ENCODE data around the gene DHX58.
A peak's percentile ranks its signal among the peaks of the same experiment; 100 is the strongest.

Gene DHX58

GRCh38 chr17:42087736-42088705 lies 24.5 kb downstream of the DHX58 start:
- peak in 38 of 56 donors; percentile 3 to 68 (median 23) for DNase-seq

DNA sequence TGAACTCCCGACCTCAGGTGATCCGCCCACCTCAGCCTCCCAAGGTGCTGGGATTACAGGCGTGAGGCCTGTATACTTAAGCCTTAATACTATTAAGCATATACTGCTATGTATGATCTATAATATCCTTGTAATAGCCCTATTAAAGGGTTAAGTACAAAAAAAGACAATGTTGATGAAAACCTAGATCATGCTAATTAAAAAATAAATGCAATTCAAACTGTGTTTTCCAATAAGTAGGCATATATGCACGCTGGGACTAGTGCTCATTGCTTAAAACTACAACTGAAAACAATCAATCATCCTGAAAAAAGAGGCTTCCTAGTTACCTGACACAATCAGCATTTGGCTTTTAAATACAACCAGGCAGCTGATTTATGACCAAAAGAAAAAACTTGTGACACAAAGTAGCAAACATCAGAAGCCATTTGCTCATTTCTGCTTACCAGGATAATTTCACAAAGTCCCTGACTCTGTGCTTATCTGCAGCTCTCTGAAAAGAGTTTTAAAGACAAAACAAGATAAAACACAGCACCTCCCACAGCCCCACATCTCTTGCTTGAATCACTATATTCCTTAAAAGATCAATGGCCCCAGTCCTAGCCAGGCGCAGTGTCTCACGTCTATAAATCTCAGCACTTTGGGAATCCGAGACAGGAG lies 25.3 kb downstream of the DHX58 start:
- DNase-seq: no peak

- DNase-seq: no peak
Measured at GRCh38 chr17:42081516-42082129, 30.9 kb downstream of the DHX58 start.

DNA sequence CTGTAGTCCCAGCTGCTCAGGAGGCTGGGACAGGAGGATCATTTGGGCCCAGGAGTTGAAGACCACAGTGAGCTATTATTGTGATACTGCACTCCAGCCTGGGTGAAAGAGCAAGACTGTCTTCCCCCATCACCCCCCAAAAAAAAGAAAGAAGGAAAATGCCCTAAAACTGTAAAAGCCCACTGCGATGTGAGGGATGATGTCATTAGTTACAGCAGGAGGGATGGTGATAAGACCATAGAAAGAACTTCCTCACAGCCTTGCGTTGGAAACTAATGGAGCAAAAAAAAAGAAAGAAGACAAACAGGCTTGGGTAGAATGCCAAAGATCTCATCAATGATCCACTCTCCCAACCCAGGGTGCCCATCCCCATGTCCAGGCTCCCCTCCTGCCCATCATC lies 33.0 kb downstream of the DHX58 start:
- no peak for DNase-seq

DNA sequence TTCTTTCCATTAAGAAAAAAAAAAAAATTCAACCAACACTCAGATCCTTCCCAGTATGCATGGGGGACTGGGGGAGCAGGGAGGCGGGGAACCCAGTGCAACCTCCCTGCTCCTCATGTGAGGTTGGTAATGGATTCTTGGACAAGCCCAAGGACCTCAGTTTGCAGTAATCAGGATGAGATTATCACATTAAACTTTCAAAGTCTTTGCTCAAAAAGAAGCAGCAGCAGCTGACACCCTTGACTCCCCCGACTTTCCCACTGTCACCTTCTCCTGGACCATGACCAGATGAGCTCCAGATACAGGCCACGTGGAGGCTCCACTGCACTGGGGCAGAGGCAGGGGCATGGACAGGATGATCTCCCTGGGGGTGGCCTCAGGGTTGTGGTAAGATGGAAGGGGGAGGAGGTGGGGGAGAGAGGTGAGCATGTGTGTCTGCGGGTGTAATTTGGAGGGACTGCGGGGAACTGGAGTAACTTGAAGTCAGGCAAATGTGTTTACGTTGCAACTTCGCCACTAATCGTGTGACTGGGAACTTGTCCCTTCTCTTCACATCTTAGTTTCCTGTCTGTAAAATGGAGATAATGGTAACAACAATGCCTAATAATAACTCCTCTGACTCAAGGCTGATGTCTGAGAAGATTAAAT lies 34.0 kb downstream of the DHX58 start:
- no peak for DNase-seq

DNA sequence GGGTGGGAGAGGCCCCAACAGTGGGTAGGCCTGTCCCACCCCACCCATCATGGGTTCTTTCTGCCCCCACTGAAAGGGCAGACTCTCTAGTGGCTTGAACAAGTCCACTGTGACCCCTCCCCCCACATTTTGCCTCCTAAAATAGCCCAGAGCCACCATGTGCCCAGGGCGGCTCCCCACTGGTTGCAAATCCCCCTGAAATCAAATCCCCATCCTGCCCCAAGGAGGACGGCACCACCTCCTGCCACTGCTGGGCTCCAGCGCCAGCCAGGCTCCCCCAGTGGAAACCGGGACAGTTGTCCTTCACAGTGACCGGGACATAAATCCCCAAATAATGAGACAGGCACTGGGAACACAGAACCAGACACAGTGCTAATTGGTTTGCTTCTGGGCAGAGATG lies 34.8 kb downstream of the DHX58 start:
- no peak for DNase-seq

DNA sequence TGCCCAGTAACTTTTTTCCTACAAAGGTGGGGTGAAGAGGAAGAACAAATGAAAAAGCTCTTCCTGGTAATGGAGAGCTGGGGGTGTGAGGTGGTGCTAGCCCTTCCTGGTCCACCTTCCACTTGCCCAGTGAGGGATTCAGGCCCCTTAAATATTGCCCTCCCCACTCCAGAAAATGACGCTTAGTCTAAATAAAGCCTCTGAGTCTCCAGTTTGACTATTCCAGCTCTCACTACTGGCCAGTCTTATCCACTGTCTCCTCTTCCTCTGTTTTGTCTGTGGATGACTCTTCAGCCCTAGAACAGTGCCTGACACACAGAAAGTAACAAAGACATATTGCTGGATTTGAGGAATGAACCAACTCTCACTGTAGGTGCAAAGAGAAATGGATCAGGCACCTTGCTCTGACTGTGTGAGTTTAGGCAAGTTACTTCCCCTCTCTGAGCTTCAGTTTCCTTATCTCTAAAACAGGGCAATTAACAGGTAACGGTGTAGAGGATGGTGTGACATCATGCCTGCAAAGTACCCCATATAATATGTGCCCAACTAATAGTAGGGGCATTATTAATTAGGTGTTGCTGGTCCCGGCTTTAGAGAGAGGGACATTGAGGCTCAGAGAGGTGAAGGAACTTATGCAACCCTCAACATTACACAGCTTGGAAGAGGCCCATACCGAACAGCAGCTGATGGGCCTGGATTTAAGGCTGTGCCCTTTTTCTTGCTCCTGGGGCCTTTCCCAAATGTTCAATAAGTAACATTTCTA lies 35.5 kb downstream of the DHX58 start:
- no peak for DNase-seq

DNA sequence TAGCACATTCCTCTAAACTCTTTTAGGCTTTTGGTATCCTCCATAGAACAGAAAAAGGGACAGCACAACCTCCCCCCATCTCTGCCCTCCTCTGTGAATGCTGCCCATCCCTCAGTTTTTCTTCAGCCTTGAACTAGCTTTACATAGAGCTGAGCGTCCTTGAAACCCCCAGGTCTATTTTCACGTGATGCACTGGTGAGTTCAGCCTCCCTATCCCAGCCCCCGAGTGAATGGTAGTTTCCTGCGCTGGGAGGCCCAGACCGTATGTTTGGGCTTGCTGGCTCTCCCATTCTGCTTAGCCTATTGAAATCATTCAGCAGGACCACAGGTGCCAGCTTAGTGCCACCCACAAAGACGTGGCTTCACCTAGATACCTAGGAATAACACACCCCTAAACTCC lies 36.7 kb downstream of the DHX58 start:
- no peak for DNase-seq

GRCh38 chr17:42072323-42073187 lies 40.0 kb downstream of the DHX58 start:
- no peak for DNase-seq

- DNase-seq: no peak
Measured at GRCh38 chr17:42071810-42072209, 40.7 kb downstream of the DHX58 start.

DNA sequence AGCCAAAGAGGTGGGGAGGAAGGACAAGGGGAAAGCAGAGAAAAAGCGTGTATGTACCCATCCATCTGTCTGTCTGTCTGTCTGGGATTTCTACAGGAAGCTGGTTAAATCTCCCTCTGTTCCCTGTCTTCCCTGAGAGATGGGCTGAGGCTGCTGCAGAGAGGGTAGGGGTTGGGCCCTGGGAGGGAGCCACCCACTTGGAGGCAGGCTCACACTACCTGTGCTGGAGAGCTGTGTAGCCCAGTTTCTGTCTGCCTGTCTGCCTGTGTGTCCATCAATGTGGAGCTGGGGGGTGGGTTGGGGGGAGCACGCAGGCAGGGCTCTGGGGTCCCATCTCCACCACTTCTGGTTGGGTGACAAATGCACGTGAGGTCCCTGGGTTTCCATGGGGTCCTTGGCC lies 43.5 kb downstream of the DHX58 start:
- no peak for DNase-seq

- peak in 33 of 56 donors; percentile 2 to 68 (median 15) for DNase-seq
Measured at GRCh38 chr17:42067371-42068091, 45.0 kb downstream of the DHX58 start.

DNA sequence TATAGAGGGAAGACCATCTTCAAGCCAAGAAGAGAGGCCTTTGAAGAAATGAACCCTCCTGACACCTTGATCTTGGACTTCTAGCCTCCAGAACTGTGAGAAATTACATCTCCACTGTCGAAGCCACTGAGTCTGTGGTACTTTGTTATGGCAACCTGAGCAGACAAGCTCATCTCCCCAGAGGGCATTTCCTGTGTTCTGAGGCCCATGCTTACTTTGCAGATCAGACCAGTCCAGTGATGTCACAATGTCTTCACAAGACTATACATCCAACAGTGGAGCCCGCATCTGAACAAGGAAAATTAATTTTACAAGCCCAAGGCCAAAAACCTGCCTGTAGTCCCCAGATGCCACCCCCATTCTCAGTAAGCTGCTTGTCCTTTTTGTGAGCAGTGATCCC lies 47.3 kb downstream of the DHX58 start:
- no peak for DNase-seq

DNA sequence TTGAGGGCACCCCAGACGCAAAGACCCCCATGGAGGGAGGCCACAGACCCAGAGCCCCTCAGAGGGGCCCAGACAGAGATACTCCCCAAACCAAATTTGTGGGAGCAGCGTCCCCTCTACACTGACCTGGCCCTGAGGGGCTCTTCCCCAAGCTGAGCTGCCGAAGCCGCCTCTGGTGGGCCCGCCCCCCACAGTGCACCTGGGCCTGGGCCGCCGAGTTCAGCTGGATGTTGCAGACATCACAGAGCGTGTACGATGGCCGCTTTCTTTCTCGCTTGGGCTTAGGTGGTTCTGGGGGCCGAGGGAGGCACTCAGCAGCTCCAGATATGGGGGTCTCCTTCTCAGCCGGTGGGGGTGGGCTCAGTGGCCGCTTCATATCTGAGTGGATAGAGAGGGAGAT lies 49.8 kb downstream of the DHX58 start:
- DNase-seq: no peak

- no peak for DNase-seq
Measured at GRCh38 chr17:42061646-42062487, 50.6 kb downstream of the DHX58 start.

DNA sequence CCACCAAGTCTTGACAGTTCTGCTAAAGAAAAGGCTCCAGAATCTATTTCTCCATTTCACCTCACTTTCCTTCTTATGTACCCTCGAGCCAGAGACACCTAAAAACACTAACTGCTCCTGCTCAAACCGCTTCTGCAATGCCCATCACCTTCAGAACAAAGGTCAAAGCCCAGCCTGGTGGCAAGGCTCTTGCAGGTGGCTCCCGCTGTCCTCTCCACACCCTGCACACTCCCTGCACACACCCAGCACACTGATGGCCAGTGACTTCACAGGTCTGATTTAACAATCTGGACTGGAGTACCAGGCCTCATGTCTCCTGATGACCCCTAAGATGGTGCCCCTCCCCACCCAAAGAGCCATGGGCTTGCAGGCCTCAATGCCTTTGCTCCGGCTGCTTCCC lies 52.3 kb downstream of the DHX58 start:
- no peak for DNase-seq

- no peak for DNase-seq
Measured at GRCh38 chr17:42059815-42060214, 52.7 kb downstream of the DHX58 start.

- DNase-seq: no peak
Measured at GRCh38 chr17:42058063-42058462, 54.5 kb downstream of the DHX58 start.

All from nucleus accumbens (tissue), 56 donors.